Esophagus squamous epithelium (tissue), 4 donors: Measurements from ENCODE around the gene STK26.

Experiments
- POLR2A ChIP-seq, 4 donors: fragments of 450-650 bp; IDR thresholded peaks; one replicate each; pipeline ENCODE4 v1.6.1; 2017; ENCODE audit warnings: antibody characterized with exemption in 4 of 4, mild to moderate bottlenecking in 4 of 4, moderate library complexity in 3 of 4
- TF ChIP-seq, protein P1 (sequence below), 6 experiments: fragments of 450-650 bp in 4 of 6; fragments of 200-600 bp in 2 of 6; sonication (generic) in 2 of 6; IDR thresholded peaks; one replicate each; pipeline ENCODE4 v1.5.1; 2016 to 2019; ENCODE audit warnings: antibody characterized with exemption in 6 of 6, mild to moderate bottlenecking in 4 of 6, moderate library complexity in 4 of 6

DNA sequence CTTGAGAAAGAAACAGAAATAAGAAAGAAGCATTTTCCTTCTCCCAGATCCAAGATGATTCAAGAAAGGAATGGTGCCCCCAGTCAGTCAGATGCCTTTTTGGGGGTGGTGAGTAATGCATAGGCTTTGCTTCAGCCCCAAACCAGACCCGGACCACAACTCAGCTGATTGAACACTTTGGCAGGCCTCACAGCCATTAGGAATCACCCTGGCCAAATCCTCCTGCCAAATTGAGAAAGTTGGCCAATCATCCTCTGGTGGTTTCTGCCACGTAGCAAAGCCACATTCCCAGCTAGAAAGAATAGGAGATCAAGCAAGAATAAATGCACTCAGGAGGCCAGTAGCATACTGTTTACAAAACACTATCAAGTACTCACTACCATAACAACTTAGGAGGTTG, 71.1 kb downstream of the STK26 start:
- TF ChIP-seq, protein P1, sequence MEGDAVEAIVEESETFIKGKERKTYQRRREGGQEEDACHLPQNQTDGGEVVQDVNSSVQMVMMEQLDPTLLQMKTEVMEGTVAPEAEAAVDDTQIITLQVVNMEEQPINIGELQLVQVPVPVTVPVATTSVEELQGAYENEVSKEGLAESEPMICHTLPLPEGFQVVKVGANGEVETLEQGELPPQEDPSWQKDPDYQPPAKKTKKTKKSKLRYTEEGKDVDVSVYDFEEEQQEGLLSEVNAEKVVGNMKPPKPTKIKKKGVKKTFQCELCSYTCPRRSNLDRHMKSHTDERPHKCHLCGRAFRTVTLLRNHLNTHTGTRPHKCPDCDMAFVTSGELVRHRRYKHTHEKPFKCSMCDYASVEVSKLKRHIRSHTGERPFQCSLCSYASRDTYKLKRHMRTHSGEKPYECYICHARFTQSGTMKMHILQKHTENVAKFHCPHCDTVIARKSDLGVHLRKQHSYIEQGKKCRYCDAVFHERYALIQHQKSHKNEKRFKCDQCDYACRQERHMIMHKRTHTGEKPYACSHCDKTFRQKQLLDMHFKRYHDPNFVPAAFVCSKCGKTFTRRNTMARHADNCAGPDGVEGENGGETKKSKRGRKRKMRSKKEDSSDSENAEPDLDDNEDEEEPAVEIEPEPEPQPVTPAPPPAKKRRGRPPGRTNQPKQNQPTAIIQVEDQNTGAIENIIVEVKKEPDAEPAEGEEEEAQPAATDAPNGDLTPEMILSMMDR (IDR thresholded peaks at IDR 0.05): no peak
- TF ChIP-seq POLR2A (IDR thresholded peaks at IDR 0.05): no peak
